ENCODE results near the gene KRTAP9-7. TPM values are rescaled to one million over a fixed set of nuclear protein-coding genes. Genes with fewer than 3 reads are reported as not detected.

The KRTAP9-7 gene, protein sequence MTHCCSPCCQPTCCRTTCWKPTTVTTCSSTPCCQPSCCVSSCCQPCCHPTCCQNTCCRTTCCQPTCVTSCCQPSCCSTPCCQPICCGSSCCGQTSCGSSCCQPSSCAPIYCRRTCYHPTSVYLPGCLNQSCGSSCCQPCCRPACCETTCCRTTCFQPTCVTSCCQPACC
- not detected in 2 replicates for total RNA-seq

GRCh38 chr17:41275648-41276190 is at the start of gene KRTAP9-7:
Gene KRTAP9-7 (plus strand): TSS chr17:41275698. CDS start chr17:41275698, 0 bp downstream.

GRCh38 chr17:41226598-41227095 is 48.9 kb upstream of the KRTAP9-7 start, which contains the start of gene KRTAP9-2:
Gene KRTAP9-2 (plus strand): TSS chr17:41226648. CDS start chr17:41226655, 7 bp downstream.

GRCh38 chr17:41232399-41233105 is 42.9 kb upstream of the KRTAP9-7 start, which contains the start of gene KRTAP9-3:
Gene KRTAP9-3 (plus strand): TSS chr17:41232449. CDS start chr17:41232502, 53 bp downstream.

DNA sequence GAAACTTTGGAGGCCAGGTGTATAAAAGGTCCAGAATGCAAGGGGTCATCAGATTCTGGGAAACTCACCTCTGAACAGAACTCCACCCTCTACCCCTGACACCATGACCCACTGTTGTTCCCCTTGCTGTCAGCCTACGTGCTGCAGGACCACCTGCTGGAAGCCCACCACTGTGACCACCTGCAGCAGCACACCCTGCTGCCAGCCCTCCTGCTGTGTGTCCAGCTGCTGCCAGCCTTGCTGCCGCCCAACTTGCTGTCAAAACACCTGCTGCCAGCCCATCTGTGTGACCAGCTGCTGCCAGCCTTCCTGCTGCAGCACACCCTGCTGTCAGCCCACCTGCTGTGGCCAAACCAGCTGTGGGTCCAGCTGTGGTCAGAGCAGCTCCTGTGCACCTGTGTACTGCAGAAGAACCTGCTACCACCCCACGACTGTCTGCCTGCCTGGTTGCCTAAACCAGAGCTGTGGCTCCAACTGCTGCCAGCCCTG is 37.5 kb upstream of the KRTAP9-7 start, which contains the start of gene KRTAP9-8:
Gene KRTAP9-8, plus strand, starts transcription at position 51 of the 489 bp plus-strand sequence. Its CDS starts 53 bp downstream, at position 104.

GRCh38 chr17:41249637-41250240 is 25.8 kb upstream of the KRTAP9-7 start, which contains the start of gene KRTAP9-4:
Gene KRTAP9-4 (plus strand): TSS chr17:41249687. CDS start chr17:41249721, 34 bp downstream.

GRCh38 chr17:41255381-41256290 is 19.9 kb upstream of the KRTAP9-7 start, which contains the start of gene KRTAP9-9:
Gene KRTAP9-9 (plus strand): TSS chr17:41255384.

DNA sequence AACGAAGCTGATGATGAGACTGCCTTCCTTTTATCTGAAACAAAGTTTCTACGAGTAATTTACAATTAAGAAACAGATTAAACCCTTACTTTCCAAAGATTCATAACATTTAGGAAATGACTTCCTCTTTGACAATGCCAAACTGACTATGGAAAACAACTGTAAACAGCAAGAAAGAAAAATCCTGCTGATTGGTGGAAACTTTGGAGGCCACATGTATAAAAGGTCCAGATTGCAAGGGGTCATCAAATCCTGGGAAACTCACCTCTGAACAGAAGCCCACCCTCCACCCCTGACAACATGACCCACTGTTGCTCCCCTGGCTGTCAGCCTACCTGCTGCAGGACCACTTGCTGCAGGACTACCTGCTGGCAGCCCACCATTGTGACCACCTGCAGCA is 10.4 kb upstream of the KRTAP9-7 start, which contains the start of gene KRTAP9-6:
Gene KRTAP9-6, plus strand, starts transcription at position 301 of the 400 bp plus-strand sequence. Its CDS starts 0 bp downstream, at position 301.

DNA sequence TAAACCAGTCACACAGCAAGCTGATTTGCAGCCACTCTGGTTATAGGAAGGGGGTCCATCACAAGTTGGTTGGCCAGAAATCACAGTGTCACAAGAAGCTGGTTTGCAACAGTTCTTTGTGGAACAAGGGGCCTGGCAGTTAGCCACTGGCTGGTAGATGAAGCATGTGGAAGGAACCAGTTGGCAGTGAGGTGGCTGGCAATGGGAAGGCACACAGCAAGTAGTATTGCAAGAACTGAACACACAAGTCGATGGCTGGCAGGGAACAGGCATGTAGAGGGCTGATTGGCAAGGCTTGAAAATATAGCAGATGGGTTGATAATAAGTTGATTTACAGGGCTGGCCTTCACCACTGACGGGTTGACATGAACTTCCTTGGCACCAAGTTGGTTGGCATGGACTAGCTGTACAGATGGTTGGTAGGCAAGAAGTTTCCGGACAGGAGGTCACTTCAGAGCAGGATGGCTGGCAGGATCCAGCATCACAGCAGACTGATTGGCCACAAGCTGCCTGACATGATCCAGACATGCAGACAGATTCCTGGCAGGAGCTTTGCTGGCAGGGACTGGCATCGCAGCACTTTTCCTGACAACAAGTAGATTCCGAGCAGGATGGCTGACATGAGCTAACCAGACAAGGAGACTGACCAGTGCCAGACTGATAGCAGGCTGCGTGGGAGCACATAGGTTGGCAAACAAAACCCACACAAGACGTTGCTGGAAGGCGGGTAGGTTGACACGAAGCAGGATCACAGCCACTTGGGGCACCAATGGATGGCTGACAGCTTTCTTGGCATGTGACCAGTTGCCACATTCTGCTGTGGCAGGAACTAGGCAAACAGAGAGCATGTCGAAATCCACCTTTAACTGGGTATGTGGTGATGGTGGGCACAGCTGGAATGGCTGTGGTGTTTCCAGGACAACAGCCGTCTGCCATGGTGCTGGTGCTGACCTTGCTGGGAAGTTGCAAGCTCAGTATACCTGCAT is 26.7 kb downstream of the KRTAP9-7 start, which contains the start of gene KRTAP29-1:
Gene KRTAP29-1, minus strand, starts transcription at position 936 of the 986 bp plus-strand sequence. Its CDS starts 0 bp downstream, at position 936.

GRCh38 chr17:41308918-41309359 is 33.4 kb downstream of the KRTAP9-7 start, which contains the start of gene KRTAP16-1:
Gene KRTAP16-1 (minus strand): TSS chr17:41309309. CDS start chr17:41309253, 56 bp downstream.

DNA sequence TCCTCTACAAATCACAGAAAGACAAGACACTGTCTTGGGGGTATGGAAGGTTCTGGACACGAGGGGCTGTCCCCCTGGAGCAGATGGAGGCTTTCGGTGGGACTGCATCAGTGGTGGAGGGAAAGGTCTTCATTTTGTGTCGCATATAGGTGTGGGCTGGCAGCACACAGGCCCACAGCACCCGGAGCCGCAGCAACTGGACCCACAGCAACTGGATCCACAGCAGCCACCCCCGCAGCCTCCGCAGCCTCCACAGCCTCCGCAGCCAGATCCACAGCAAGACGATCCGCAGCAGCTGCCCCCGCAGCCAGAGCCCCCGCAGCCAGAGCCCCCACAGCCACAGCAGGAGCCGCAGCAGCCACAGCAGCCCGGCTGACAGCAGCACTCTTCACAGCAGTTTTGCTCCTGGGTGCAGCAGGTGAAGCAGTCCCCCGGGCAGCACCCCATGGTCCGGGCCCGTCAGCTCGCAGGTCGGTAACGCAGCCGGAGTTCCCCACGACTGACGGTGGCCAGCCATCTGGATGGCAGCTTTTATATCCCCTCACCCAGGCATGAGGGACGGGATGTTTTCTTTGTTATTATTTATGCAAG is 39.8 kb downstream of the KRTAP9-7 start, which contains the start of gene KRTAP17-1:
Gene KRTAP17-1, minus strand, starts transcription at position 507 of the 591 bp plus-strand sequence. Its CDS starts 60 bp downstream, at position 447.

Small RNA genes lying within 50 kb of the gene (small RNA-seq; reads per million reads assigned to genes)
- not detected for gene KRTAP9-10P

Other genes with a start within 250 kb of the KRTAP9-7 start
- not detected in 2 replicates for gene KRTAP1-5, start 248.5 kb upstream of the KRTAP9-7 start, total RNA-seq
- not detected in 2 replicates for gene KRTAP1-4, start 245.5 kb upstream of the KRTAP9-7 start, total RNA-seq
- not detected in 2 replicates for gene KRTAP1-3, start 240.8 kb upstream of the KRTAP9-7 start, total RNA-seq
- not detected in 2 replicates for gene KRTAP1-1, start 234.2 kb upstream of the KRTAP9-7 start, total RNA-seq
- not detected in 2 replicates for gene KRTAP2-1, start 228.4 kb upstream of the KRTAP9-7 start, total RNA-seq
- gene KRTAP2-2, start 220.5 kb upstream of the KRTAP9-7 start, total RNA-seq, result not detected in 2 replicates
- 2.3 TPM in 1 of 2 replicates, not detected in the other for gene KRTAP2-3, start 215.6 kb upstream of the KRTAP9-7 start, total RNA-seq
- gene KRTAP2-4, start 209.8 kb upstream of the KRTAP9-7 start, total RNA-seq, result not detected in 2 replicates
- gene KRTAP4-7, start 191.5 kb upstream of the KRTAP9-7 start, total RNA-seq, result not detected in 2 replicates
- gene KRTAP4-8, start 177.6 kb upstream of the KRTAP9-7 start, total RNA-seq, result not detected in 2 replicates
- not detected in 2 replicates for gene KRTAP4-16, start 173.5 kb upstream of the KRTAP9-7 start, total RNA-seq
- not detected in 2 replicates for gene KRTAP4-9, start 170.3 kb upstream of the KRTAP9-7 start, total RNA-seq
- gene KRTAP4-11, start 157.3 kb upstream of the KRTAP9-7 start, total RNA-seq, result not detected in 2 replicates
- gene KRTAP4-12, start 151.5 kb upstream of the KRTAP9-7 start, total RNA-seq, result not detected in 2 replicates
- gene KRTAP4-6, start 135.2 kb upstream of the KRTAP9-7 start, total RNA-seq, result not detected in 2 replicates
- not detected in 2 replicates for gene KRTAP4-5, start 125.9 kb upstream of the KRTAP9-7 start, total RNA-seq
- gene KRTAP4-4, start 115.0 kb upstream of the KRTAP9-7 start, total RNA-seq, result not detected in 2 replicates
- not detected in 2 replicates for gene KRTAP4-3, start 107.5 kb upstream of the KRTAP9-7 start, total RNA-seq
- gene KRTAP4-2, start 97.5 kb upstream of the KRTAP9-7 start, total RNA-seq, result not detected in 2 replicates
- gene KRTAP4-1, start 90.8 kb upstream of the KRTAP9-7 start, total RNA-seq, result not detected in 2 replicates
- gene KRTAP9-1, start 85.8 kb upstream of the KRTAP9-7 start, total RNA-seq, result not detected in 2 replicates
- gene KRTAP9-2, start 49.0 kb upstream of the KRTAP9-7 start, total RNA-seq, result not detected in 2 replicates
- gene KRTAP9-3, start 43.2 kb upstream of the KRTAP9-7 start, total RNA-seq, result not detected in 2 replicates
- not detected in 2 replicates for gene KRTAP9-8, start 37.7 kb upstream of the KRTAP9-7 start, total RNA-seq
- gene KRTAP9-4, start 26.0 kb upstream of the KRTAP9-7 start, total RNA-seq, result not detected in 2 replicates
- gene KRTAP9-9, start 20.3 kb upstream of the KRTAP9-7 start, total RNA-seq, result not detected in 2 replicates
- gene KRTAP9-6, start 10.3 kb upstream of the KRTAP9-7 start, total RNA-seq, result not detected in 2 replicates
- not detected in 2 replicates for gene KRTAP29-1, start 27.2 kb downstream of the KRTAP9-7 start, total RNA-seq
- gene KRTAP16-1, start 33.6 kb downstream of the KRTAP9-7 start, total RNA-seq, result not detected in 2 replicates
- not detected in 2 replicates for gene KRTAP17-1, start 40.0 kb downstream of the KRTAP9-7 start, total RNA-seq
- not detected in 2 replicates for gene KRT33A, start 75.1 kb downstream of the KRTAP9-7 start, total RNA-seq
- 0.33 TPM in 1 of 2 replicates, not detected in the other for gene KRT33B, start 94.1 kb downstream of the KRTAP9-7 start, total RNA-seq
- 0.39 and 9.7 TPM in 2 replicates for gene KRT34, start 106.6 kb downstream of the KRTAP9-7 start, total RNA-seq
- gene KRT31, start 121.9 kb downstream of the KRTAP9-7 start, total RNA-seq, result not detected in 2 replicates
- gene KRT37, start 148.9 kb downstream of the KRTAP9-7 start, total RNA-seq, result not detected in 2 replicates
- not detected in 2 replicates for gene KRT38, start 165.3 kb downstream of the KRTAP9-7 start, total RNA-seq
- not detected in 2 replicates for gene KRT32, start 191.7 kb downstream of the KRTAP9-7 start, total RNA-seq
- not detected in 2 replicates for gene KRT35, start 205.5 kb downstream of the KRTAP9-7 start, total RNA-seq
- gene KRT36, start 214.2 kb downstream of the KRTAP9-7 start, total RNA-seq, result not detected in 2 replicates
- gene KRT13, start 229.9 kb downstream of the KRTAP9-7 start, total RNA-seq, result under 0.01 and 2.5 TPM in 2 replicates
- gene KRT15, start 243.2 kb downstream of the KRTAP9-7 start, total RNA-seq, result 1.7 and 5.1 TPM in 2 replicates

Measured in placental epithelial cell (primary cell).